PC-3 (cell line): ENCODE results near the gene PRDM15. TPM values are rescaled to one million over a fixed set of nuclear protein-coding genes. Genes with fewer than 3 reads are reported as not detected.

ENCODE experiments used
- ATAC-seq: fragments of 200-7000 bp; cut with Tn5 transposase; 2 replicates; pipeline ENCODE4 v1.9.1; 2020; ENCODE audit warnings: mild to moderate bottlenecking, moderate library complexity
- Bru-seq: library from RNA; stranded (reverse); fragments of 400-500 nt; gene quantifications from one replicate; lab custom pipeline; 2021; lab: Mats Ljungman, UMichigan
- BruChase-seq, 2 experiments: library from RNA; stranded (reverse); fragments of 400-500 nt; gene quantifications; one replicate each; lab custom pipeline; 2021; lab: Mats Ljungman, UMichigan
- BruUV-seq: library from RNA; stranded (reverse); fragments of 400-500 nt; replicated peaks from 2 replicates; lab custom pipeline; 2021; lab: Mats Ljungman, UMichigan
- CTCF ChIA-PET: fragments of 300-600 bp; sonication (Branson Sonifier 250); formaldehyde crosslinking; loops from one replicate; lab custom pipeline; 2022; ENCODE audit warnings: antibody characterized with exemption; lab: Charles Lee
- POLR2A ChIA-PET: fragments of 300-600 bp; sonication (Branson Sonifier 250); formaldehyde crosslinking; loops from one replicate; lab custom pipeline; 2022; ENCODE audit warnings: antibody characterized with exemption; ENCODE audit not compliant: unreplicated experiment; lab: Charles Lee
- DNase-seq: peaks from one replicate; pipeline ENCODE4 v3.0.0-alpha.2; 2015
- H2AFZ ChIP-seq: fragments of 300-600 bp; sonication (generic); 2 replicates; pipeline ENCODE4 v1.6.0; 2016; ENCODE audit warnings: antibody characterized with exemption, low read length
- H3F3A ChIP-seq: fragments of 300-600 bp; sonication (generic); one replicate; pipeline ENCODE4 v1.6.0; 2017; ENCODE audit warnings: antibody characterized with exemption, low read length, control low read depth, mild to moderate bottlenecking; ENCODE audit not compliant: unreplicated experiment
- H3K27ac ChIP-seq: fragments of 300-600 bp; sonication (generic); 2 replicates; pipeline ENCODE4 v1.5.1; 2016; ENCODE audit warnings: mild to moderate bottlenecking, low read length
- H3K27me3 ChIP-seq: fragments of 300-600 bp; sonication (generic); 2 replicates; pipeline ENCODE4 v1.6.1; 2016; ENCODE audit warnings: low read length, mixed read lengths
- H3K36me3 ChIP-seq: fragments of 300-600 bp; sonication (generic); 2 replicates; pipeline ENCODE4 v1.6.1; 2016; ENCODE audit warnings: low read depth, mixed run types, low read length, mixed read lengths
- H3K4me1 ChIP-seq: fragments of 300-600 bp; sonication (generic); 2 replicates; pipeline ENCODE4 v1.5.1; 2016; ENCODE audit warnings: low read length; ENCODE audit not compliant: insufficient read depth
- H3K4me2 ChIP-seq: fragments of 300-600 bp; sonication (generic); 2 replicates; pipeline ENCODE4 v1.6.0; 2016; ENCODE audit warnings: low read length
- H3K4me3 ChIP-seq: fragments of 300-600 bp; sonication (generic); 2 replicates; pipeline ENCODE4 v1.5.1; 2016; ENCODE audit warnings: mild to moderate bottlenecking, low read length, mixed read lengths
- H3K79me2 ChIP-seq: fragments of 300-600 bp; sonication (generic); 2 replicates; pipeline ENCODE4 v1.6.1; 2017; ENCODE audit warnings: low read length, mixed read lengths
- H3K9ac ChIP-seq: fragments of 300-600 bp; sonication (generic); 2 replicates; pipeline ENCODE4 v1.6.0; 2016; ENCODE audit warnings: mild to moderate bottlenecking, low read length
- H3K9me2 ChIP-seq: fragments of 300-600 bp; sonication (generic); replicated peaks from 2 replicates; pipeline ENCODE4 v1.6.1; 2016; ENCODE audit warnings: mixed run types, low read length, mixed read lengths
- H3K9me3 ChIP-seq: fragments of 300-600 bp; sonication (generic); 2 replicates; pipeline ENCODE4 v1.6.1; 2016; ENCODE audit warnings: low read length, mixed read lengths
- H4K20me1 ChIP-seq: fragments of 300-600 bp; sonication (generic); 2 replicates; pipeline ENCODE4 v1.6.1; 2016; ENCODE audit warnings: low read length, mixed read lengths
- EZH2 ChIP-seq: fragments of 300-600 bp; sonication (generic); IDR thresholded peaks from one replicate; pipeline ENCODE4 v1.6.1; 2017; ENCODE audit warnings: antibody characterized with exemption, mild to moderate bottlenecking, low read length; ENCODE audit not compliant: unreplicated experiment
- EZH2phosphoT487 ChIP-seq: fragments of 300-600 bp; sonication (generic); IDR thresholded peaks from 2 replicates; pipeline ENCODE4 v1.6.1; 2018; ENCODE audit warnings: mild to moderate bottlenecking, antibody characterized with exemption, low read length, borderline replicate concordance
- intact Hi-C: fragments of 100-400 bp; cut with micrococcal nuclease; formaldehyde crosslinking; loops from 2 replicates; pipeline ENCODE4 v1.9.0; 2023
- long read RNA-seq: library from polyadenylated mRNA; unstranded; transcript quantifications from one replicate; pipeline ENCODE4 v2.0.0, GENCODE V29; 2021; ENCODE audit not compliant: unreplicated experiment
- total RNA-seq: library from RNA; depleted of rRNA; stranded (reverse); fragments of >200 nt; gene quantifications from 2 replicates; pipeline ENCODE4 v1.2.3, GENCODE V29; 2014; rRNA removed
- TF ChIP-seq, protein P1 (sequence below): fragments of 300-600 bp; sonication (generic); conservative IDR thresholded peaks from 2 replicates; pipeline ENCODE4 v1.5.1; 2017; ENCODE audit warnings: antibody characterized with exemption, low read depth, mild to moderate bottlenecking, low read length

PRDM15 gene, protein sequence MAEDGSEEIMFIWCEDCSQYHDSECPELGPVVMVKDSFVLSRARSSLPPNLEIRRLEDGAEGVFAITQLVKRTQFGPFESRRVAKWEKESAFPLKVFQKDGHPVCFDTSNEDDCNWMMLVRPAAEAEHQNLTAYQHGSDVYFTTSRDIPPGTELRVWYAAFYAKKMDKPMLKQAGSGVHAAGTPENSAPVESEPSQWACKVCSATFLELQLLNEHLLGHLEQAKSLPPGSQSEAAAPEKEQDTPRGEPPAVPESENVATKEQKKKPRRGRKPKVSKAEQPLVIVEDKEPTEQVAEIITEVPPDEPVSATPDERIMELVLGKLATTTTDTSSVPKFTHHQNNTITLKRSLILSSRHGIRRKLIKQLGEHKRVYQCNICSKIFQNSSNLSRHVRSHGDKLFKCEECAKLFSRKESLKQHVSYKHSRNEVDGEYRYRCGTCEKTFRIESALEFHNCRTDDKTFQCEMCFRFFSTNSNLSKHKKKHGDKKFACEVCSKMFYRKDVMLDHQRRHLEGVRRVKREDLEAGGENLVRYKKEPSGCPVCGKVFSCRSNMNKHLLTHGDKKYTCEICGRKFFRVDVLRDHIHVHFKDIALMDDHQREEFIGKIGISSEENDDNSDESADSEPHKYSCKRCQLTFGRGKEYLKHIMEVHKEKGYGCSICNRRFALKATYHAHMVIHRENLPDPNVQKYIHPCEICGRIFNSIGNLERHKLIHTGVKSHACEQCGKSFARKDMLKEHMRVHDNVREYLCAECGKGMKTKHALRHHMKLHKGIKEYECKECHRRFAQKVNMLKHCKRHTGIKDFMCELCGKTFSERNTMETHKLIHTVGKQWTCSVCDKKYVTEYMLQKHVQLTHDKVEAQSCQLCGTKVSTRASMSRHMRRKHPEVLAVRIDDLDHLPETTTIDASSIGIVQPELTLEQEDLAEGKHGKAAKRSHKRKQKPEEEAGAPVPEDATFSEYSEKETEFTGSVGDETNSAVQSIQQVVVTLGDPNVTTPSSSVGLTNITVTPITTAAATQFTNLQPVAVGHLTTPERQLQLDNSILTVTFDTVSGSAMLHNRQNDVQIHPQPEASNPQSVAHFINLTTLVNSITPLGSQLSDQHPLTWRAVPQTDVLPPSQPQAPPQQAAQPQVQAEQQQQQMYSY
- total RNA-seq: 13.4 and 16.8 TPM in 2 replicates
- Bru-seq, nascent RNA: percentile 61 among the genes with signal in this experiment
- percentile 71 among the genes with signal in this experiment for BruChase-seq, experiment 1, labeled RNA remaining after a 6-hour chase
- percentile 65 among the genes with signal in this experiment for BruChase-seq, experiment 2, labeled RNA remaining after a 2-hour chase
- long read RNA-seq, full-length matches to known transcripts: 3 of 26 reads
- long read RNA-seq, partial matches to known transcripts: 5 of 26 reads
- long read RNA-seq, other reads (novel, unspliced or antisense): 18 of 26 reads

DNA sequence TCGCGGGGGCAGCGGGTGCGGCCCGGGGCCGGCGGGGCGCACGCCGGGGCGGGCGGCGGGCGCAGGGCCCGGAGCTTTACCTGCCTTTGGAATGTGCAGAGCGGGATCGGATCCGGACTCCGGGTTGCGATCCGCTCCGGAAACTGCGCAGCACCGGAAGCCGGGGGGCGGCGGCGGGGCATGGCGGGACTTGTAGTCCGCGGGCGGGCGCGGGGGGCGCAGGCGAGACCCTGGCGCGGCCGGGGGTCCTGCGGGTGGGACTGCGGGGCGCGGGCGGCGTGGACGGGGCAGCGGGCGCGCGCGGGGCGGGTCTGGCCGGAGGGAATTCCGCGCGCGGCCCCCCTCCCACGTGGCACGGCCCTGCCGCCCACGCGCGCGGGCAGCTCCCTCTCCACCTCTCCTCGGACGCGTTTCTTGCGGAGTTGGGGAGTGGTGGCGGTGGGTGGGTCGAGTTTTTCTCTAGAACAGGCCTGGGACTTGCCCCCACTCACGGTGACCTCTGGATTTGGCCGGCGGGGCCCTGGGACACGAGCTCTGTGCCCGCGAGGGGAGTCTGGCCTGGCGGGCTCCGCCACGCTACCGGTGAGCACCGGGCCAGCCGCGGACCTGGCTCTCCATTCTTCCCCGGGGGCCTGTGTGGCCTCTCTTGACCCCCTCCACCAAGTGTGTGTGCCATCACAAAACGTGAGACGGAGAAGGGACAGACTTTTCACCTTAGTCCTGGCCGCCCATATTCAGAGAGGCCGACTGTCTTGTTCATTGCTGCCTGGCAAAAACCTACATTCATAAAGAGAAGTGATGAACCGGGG is at the start of gene PRDM15:
Gene PRDM15 (minus strand): TSS at position 155 of the 809 bp plus-strand sequence. CDS start 18,981 bp downstream, outside the sequence.
- ChIA-PET POLR2A (interaction anchor here (0.5 to 0.6 kb wide), 2 partner anchors 110 to 250 kb away, joined by 6 to 15 read pairs; no protein-coding TSS in a partner anchor), CTCF (interaction anchor here (1.0 kb wide), 1 partner anchor 238 kb away, joined by 3 read pairs; no protein-coding TSS in a partner anchor)
- Histone ChIP-seq H3K9me2 (no peaks in the 10 kb centered on the region), H3K36me3 (no peaks in the 10 kb centered on the region), H3K27me3 (no peaks in the 10 kb centered on the region), H3K79me2 (peaks cover 41% of the 10 kb centered on the region), H3K4me3 (peak within 1 kb of the TSS; percentile 74), H3K27ac (peak within 1 kb of the TSS; percentile 72), H3K4me1 (peaks cover 20% of the 10 kb centered on the region), H3K9me3 (no peaks in the 10 kb centered on the region), H3K4me2 (peak within 1 kb of the TSS; percentile 96), H2AFZ (peak within 1 kb of the TSS; percentile 97), H3F3A (no peaks in the 10 kb centered on the region), H4K20me1 (no peaks in the 10 kb centered on the region), H3K9ac (peak within 1 kb of the TSS; percentile 98)
- TSS peak; percentile 90 for BruUV-seq
- DNase-seq: peak; percentile 75
- ATAC-seq: peak; percentile 74
- intact Hi-C loops: no loop called here
- TF ChIP-seq, protein P1, sequence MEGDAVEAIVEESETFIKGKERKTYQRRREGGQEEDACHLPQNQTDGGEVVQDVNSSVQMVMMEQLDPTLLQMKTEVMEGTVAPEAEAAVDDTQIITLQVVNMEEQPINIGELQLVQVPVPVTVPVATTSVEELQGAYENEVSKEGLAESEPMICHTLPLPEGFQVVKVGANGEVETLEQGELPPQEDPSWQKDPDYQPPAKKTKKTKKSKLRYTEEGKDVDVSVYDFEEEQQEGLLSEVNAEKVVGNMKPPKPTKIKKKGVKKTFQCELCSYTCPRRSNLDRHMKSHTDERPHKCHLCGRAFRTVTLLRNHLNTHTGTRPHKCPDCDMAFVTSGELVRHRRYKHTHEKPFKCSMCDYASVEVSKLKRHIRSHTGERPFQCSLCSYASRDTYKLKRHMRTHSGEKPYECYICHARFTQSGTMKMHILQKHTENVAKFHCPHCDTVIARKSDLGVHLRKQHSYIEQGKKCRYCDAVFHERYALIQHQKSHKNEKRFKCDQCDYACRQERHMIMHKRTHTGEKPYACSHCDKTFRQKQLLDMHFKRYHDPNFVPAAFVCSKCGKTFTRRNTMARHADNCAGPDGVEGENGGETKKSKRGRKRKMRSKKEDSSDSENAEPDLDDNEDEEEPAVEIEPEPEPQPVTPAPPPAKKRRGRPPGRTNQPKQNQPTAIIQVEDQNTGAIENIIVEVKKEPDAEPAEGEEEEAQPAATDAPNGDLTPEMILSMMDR: no peak
- TF ChIP-seq EZH2phosphoT487 (no peak), EZH2 (no peak)

DNA sequence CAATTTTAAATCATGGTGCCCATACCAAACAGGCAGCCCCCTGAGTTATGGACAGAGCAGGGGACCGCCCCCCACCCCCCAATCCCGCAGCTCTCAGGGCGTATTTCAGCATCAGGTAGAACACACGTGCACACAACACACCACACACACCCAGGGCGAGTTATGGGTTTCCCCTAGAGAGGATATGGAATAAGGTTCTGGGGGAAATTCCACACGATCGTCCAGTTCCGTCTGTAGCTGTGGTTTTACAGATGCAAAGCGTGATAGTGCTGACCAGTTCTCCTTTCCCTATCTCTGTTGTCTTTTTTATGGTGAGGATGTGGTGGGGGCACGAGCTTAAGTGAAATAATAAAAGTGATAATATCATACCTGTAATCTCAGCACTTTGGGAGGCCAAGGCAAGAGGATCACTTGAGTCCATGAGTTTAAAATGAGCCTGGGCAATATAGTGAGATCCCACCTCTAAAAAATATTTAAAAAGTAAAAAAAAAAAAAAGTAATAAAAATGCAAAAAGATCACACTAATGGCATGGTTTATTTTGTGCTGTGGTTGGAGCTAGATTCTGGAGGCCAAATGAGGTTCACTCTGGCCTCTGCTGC is 49.6 kb upstream of the PRDM15 start:
- peaks cover 8% of the 10 kb centered on the region for H3F3A ChIP-seq
- no peak for TF ChIP-seq EZH2phosphoT487
- TF ChIP-seq EZH2: no peak
- TF ChIP-seq, protein P1: no peak
- no peaks in the 10 kb centered on the region for H4K20me1 ChIP-seq
- H3K79me2 ChIP-seq: peaks cover 53% of the 10 kb centered on the region
- POLR2A ChIA-PET: no interaction called here
- H3K27ac ChIP-seq: no peak overlapping the region
- DNase-seq (no peak), ATAC-seq (no peak)
- BruUV-seq: no TSS peak
- peaks cover 44% of the 10 kb centered on the region for H3K4me1 ChIP-seq
- no peak overlapping the region for H3K9ac ChIP-seq
- no peak overlapping the region for H3K4me2 ChIP-seq
- H3K36me3 ChIP-seq: 0 out of 2 replicates have a peak, but pooled peaks cover 4% of the 10 kb centered on the region
- no peak overlapping the region for H3K4me3 ChIP-seq
- H3K27me3 ChIP-seq: no peaks in the 10 kb centered on the region
- H3K9me3 ChIP-seq: no peaks in the 10 kb centered on the region
- CTCF ChIA-PET: no interaction called here
- intact Hi-C loops: no loop called here
- H3K9me2 ChIP-seq: no peaks in the 10 kb centered on the region
- H2AFZ ChIP-seq: no peak overlapping the region
